H7 (cell line): ENCODE results near the gene CACFD1. TPM values are rescaled to one million over a fixed set of nuclear protein-coding genes. Genes with fewer than 3 reads are reported as not detected.

ENCODE experiments used
- DNase-seq: peaks from one replicate; pipeline ENCODE4 v3.0.0; 2012
- H3K27me3 ChIP-seq: 2 replicates; pipeline ENCODE4 v1.6.0; 2011; ENCODE audit warnings: mild to moderate bottlenecking, low read length; ENCODE audit not compliant: control insufficient read depth, insufficient read depth
- H3K36me3 ChIP-seq: replicated peaks from 2 replicates; pipeline ENCODE4 v1.5.1; 2011; ENCODE audit warnings: low read length; ENCODE audit not compliant: control insufficient read depth, insufficient read depth
- H3K4me3 ChIP-seq: 2 replicates; pipeline ENCODE4 v1.5.1; 2011; ENCODE audit warnings: low read depth, mild to moderate bottlenecking, control low read depth, low read length, moderate library complexity; ENCODE audit not compliant: insufficient read depth
- total RNA-seq: library from RNA; depleted of rRNA; stranded (reverse); fragments of >200 nt; shearing (Covaris generic); gene quantifications from 2 replicates; pipeline ENCODE4 v1.2.3, GENCODE V29; 2014

The CACFD1 gene
- total RNA-seq, 1 experiment from 2014 or later: 9.5 TPM

DNA sequence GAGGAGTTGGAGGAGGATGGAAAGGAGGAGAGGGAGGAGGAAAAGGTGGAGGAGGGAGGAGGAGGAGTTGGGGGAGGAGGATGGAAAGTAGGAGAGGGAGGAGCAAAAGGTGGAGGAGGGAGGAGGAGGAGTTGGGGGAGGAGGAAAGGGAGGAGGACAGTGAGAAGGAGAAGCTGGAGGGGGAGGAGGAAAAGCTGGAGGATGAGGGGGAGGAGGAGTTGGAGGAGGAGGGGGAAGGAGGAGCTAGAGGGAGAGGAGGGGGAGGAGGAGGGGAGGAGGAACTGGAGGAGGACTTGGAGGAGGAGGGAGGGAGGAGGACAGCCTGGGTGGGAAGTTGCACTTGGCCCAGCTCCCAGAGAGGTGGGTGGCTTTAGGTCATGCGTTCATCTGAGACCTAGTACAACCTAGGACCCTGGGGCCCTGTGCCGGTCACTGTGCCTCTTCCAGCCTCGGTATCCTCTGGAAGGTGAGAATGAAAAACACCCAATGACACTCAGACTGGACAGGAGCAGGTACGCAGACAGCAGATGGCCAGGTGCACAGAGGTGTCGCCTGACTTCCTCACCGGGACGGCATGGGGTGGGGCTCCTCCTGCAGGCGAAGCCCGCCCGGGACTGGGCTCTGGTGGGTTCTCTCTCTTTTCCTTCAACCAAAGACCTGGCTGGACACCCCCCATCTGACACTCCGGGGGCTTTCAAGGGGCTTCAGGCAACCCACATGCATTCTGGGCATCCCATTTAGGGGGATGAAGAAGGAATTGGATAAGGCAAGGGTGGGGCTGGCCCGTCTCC lies 31.3 kb downstream of the CACFD1 start:
- peak; percentile 65 for DNase-seq
- no peak overlapping the region for H3K4me3 ChIP-seq
- no peaks in the 10 kb centered on the region for H3K27me3 ChIP-seq
- no peaks in the 10 kb centered on the region for H3K36me3 ChIP-seq

DNA sequence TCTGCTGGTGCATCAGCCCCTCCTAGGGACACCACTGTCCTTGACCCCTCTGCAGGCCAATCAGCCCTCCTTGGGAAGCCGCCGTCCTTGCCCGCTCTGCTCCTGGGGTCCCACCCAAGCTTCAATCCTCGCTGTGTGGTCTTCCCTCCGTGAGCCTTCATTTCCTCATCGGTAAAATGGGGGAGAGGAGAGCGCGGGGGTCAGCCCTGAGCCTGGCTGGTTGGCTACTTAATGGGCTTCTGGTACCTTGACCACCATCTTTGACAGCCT lies 31.8 kb downstream of the CACFD1 start:
- Histone ChIP-seq H3K36me3 (no peaks in the 10 kb centered on the region), H3K27me3 (no peaks in the 10 kb centered on the region), H3K4me3 (no peak overlapping the region)
- no peak for DNase-seq

DNA sequence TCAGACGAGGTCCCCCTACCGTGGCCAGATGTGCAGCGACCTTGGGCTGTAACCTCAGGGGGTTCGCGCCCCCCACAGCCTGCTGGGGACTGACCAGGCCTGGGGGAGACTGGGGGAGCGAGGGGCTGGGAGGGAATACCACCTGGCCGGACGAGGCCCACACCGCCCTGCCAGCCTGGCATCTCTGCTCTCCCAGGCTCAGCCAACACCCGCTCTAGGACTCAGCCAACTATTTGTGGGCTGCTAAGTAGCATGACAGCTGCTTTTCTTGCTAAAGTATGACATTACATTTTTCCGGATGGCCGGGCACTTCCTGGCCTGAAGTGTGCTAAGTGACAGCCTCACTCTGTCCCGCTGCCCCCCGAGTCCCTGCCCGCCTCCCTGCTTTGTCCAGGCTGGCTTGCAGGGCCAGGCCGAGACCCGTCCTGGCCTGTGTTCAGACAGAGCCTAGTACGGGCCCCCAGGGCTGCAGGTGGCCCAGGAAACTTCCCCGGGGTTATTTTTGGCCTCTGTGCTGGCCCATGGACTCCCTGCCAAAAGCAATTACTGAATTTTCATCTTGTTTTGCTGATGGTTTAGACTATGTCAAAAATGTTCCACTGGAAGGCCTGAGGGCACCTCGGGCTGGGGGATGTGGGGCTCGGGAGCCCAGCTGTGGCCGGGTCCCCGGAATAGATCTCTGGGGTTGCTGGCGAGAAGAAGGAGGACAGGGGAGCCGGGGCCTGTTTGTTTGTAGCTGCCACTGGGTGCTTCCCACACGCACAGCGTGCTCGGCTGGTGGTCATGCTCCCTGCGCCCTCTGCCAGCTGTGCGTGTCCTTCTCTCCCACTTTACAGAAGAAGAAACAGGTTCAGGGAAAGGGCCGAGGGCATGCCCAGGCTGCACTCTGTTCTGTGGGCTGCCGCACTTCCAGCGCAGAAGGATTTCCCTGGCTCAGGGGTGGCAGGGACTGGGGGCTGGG lies 32.6 kb downstream of the CACFD1 start:
- no peak overlapping the region for H3K4me3 ChIP-seq
- H3K27me3 ChIP-seq: no peaks in the 10 kb centered on the region
- peak; percentile 67 for DNase-seq
- H3K36me3 ChIP-seq: no peaks in the 10 kb centered on the region

DNA sequence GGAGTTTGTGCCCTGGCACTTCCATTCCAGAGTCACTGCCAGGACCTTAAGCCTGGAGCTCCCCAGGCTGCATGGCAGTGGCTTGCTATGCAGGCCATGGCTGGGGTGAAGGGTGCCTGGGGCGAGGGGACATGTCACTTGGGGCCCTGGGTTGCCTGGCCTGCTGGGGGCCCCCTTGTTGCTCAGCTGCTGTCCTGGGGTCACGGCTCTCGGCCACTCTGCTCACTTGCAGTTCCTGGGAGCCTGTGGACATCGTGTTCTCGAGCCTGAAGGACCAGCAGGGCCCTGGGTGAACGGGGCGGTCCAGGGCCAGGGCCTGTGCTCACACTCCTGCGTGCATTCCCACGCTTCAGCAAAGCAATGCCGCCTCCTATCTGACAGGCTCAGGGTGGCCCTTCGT lies 33.6 kb downstream of the CACFD1 start:
- H3K4me3 ChIP-seq: no peak overlapping the region
- peak; percentile 62 for DNase-seq
- no peaks in the 10 kb centered on the region for H3K36me3 ChIP-seq
- H3K27me3 ChIP-seq: no peaks in the 10 kb centered on the region

DNA sequence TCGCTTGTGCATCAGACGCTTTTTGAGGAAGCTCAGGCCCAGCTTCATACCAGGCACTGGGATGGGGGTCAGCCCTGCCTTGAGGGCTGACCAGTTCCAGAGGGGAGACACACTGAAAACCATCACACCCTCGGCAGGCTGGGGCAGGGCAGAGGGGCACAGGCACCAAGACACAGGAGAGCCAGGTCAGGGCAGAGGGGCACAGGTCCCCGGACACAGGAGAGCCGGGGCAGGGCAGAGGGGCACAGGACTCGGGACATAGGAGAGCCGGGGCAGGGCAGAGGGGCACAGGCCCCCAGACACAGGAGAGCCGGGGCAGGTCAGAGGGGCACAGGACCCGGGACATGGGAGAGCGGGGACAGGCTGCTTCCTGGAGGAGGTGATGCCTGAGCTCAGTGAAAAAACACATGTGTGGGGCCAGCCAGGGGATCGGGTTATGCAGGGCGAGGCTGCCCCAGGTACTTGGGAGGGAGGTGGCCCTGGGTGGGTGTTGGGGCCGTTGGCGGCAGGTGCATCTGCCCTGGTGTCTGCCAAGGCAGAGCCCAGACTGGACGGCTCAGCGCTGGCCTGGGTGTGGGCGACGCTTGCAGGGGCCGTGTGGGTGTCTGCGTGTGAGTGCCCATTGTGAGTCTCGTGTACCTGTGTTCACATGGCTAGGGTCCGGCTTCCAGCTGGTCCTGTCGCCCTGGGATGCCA lies 34.2 kb downstream of the CACFD1 start:
- peak; percentile 59 for DNase-seq
- no peaks in the 10 kb centered on the region for H3K36me3 ChIP-seq
- H3K4me3 ChIP-seq: no peak overlapping the region
- H3K27me3 ChIP-seq: no peaks in the 10 kb centered on the region

DNA sequence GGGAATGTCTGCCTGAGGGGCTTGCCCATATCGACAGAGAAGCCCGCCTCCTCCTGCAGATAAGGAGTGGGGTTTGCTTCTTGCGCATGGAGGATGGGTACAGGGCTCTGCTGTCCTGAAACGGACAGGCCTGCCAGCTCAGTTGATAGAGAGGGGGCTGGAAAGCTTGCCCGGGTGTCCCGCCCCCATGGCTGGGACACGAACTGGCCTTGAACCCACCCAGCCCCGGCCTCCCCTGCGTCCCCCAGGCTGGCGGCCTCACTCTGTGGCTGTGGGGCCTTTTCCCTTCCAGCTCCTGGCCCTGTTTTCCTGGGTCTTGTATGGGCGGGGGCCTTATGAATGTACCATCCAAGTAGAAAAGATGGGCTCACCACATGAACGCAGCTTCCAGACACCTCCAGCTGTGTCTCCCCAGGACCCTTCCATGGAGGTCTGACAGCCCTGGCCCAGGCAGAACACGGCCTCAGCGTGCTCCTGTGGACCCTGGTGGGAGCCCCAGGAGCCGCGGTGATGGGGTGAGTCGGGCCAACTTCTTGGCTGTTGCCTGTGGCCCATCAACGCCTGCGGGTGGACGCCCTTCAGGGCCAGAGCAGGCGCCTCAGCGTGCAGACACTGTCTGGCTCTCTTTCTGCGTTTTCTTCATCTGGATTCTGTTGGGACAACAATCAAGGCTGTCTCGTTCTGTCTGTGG lies 35.0 kb downstream of the CACFD1 start:
- peak; percentile 60 for DNase-seq
- H3K4me3 ChIP-seq: no peak overlapping the region
- no peaks in the 10 kb centered on the region for H3K36me3 ChIP-seq
- no peaks in the 10 kb centered on the region for H3K27me3 ChIP-seq

DNA sequence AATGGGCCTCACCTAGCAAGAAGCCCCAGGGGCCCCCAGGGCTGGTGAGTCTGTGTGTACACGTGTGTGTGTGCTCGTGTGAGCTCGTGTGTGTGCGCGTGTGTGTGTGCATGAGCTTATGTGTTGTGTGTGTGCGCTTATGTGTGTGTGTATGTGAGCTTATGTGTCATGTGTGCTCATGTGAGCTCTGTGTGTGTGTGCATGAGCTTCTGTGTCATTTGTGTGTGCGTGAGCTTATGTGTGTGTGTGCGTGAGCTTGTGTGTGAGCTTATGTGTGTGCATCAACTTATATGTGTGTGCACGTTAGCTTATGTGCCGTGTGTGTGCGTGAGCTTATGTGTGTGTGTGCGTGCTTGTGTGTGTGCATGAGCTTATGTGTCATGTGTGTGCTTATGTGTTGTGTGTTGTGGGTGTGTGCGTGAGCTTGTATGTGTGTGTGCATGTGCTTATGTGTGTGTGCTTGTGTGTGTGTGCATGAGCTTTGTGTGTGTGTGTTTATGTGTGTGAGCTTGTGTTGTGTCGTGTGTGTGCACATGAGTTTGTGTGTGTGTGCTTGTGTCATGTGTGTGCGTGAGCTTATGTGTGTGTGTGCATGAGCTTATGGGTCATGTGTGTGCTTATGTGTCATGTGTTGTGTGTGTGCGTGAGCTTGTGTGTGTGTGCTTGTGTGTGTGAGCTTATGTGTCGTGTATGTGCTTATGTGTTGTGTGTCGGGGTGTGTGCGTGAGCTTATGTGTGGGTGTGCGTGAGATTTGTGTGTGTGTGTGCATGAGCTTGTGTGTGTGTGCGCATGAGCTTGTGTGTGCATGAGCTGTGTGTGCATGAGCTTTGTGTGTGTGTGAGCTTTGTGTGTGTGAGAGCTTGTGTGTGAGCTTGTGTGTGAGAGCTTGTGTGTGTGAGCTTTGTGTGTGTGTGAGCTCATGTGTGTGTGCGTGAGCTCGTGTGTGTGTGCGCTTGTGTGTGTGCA lies 35.8 kb downstream of the CACFD1 start:
- H3K4me3 ChIP-seq: no peak overlapping the region
- no peaks in the 10 kb centered on the region for H3K36me3 ChIP-seq
- no peak for DNase-seq
- H3K27me3 ChIP-seq: no peaks in the 10 kb centered on the region

DNA sequence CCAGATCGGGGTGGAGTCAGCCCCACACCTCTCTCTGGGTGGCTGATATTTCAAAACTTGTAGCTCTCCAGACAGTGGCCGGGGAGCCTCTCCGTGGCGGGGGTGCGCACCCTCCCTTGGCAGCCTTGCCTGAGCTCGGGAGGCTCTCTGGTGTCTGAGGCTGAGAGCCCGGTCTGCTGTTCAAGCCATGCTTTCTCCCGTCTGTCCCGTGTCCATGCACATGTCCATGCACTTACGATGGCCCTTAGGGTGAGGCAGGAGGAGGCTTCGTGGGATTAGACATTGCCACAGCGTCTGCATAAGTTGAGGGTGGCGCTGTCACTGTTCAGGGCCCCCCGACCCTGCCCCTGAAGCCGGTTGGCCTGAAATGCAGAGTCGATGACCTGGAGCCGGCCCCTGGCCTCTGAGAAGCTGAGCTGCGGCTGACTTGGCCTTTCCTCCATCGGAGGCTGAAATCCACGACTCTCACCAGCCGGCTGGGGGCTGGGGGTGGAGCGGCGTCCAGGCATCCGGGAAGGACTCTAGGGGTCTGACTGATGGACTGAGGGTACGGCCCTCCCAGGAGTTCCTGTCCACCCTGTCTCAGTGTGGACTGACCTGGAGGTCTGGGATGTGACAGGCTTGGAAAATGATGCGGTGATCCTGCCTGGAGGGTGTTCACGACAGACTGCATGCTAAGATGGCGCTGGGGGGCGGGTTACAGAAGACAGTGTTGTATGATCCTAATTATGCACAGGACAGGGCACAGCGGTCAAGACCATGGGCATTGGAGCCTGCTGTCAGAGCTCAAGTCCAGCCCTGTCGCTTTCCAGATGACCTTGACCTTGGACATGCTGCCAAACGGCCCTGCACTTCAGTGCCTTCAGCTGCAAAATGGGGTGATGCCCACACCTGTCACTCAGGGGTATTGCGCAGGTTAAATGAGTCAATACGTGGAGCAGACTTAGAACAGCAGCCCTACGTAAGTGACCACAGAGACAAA lies 37.4 kb downstream of the CACFD1 start:
- H3K36me3 ChIP-seq: no peaks in the 10 kb centered on the region
- H3K27me3 ChIP-seq: no peaks in the 10 kb centered on the region
- H3K4me3 ChIP-seq: no peak overlapping the region
- DNase-seq: no peak

DNA sequence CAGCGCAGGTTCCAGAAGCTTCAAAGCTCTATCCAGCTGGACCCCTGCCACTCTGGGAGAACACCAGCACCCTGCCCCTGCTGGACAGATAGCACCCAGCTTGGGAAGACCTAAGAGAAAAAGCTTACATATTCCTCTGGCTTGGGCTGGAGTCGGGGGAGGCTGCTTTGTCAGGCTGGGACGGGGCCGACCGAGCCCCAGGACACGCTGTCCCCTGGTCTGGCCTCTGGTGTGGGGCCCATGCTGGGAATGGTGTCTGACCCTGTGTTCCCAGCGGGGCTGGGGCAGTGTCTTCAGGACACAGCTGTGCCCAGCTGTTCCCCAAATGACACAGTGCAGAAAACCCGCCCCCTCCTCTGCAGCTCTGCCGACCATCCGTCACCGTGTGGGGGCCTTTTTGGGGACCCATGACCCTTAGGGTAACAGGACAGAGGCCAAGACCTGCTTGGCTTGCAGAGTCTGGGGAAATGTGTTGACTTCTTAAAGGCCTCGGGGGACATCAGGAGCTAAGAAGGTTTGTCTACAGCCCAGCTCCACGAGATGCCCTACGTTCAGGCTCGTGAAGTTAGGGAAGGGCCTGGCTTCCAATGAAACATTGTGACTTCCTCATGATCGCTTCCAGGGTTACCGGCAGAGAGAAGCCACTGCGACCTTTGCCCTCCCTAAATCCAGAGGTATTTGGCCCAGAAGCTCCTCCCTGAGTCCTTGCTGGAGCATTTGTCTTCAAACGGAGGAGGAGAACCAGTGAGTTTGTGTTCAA lies 39.5 kb downstream of the CACFD1 start:
- no peak for DNase-seq

DNA sequence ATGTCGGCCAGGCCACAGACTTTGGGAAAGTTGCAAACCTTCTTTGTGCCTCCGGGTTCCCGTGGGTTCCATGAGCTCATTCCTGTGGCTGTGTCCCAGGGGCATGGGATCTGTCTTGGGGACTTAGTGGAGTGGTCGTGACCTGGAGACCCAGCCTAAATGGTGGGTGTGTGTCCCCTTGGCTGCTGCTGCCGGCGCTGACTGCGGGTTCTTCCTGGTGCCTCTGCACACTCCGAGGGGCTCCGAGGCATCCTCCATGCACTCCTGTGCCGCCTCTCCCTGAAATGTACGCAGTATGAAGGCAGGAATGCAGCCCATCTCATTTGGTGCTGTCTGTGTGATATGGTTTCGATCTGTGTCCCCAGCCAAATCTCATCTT lies 40.1 kb downstream of the CACFD1 start:
- no peak overlapping the region for H3K4me3 ChIP-seq
- no peaks in the 10 kb centered on the region for H3K36me3 ChIP-seq
- DNase-seq: no peak
- no peaks in the 10 kb centered on the region for H3K27me3 ChIP-seq

More for the DNA sequence above, 39.5 kb downstream of the CACFD1 start:
- Histone ChIP-seq H3K36me3 (no peaks in the 10 kb centered on the region), H3K27me3 (no peaks in the 10 kb centered on the region), H3K4me3 (no peak overlapping the region)

DNA sequence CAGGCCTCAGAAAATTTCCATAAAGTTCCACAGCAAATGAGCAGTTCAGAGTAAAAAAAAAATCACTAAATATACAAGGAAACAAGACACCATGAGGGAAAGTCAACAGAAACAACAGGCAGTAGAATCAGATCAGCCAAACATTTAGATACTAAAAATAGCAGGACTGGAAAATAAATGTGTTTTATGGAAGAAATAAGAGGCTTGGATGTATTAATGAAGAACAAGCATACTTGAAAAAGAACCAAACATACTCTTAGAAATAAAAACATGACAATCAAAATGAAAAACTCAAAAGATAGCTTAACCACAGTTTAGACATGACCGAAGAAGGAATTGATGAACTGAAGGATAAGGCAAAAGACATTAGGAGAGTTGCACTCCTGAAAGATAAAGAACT lies 42.3 kb downstream of the CACFD1 start:
- Histone ChIP-seq H3K4me3 (no peak overlapping the region), H3K36me3 (no peaks in the 10 kb centered on the region), H3K27me3 (no peaks in the 10 kb centered on the region)
- no peak for DNase-seq

DNA sequence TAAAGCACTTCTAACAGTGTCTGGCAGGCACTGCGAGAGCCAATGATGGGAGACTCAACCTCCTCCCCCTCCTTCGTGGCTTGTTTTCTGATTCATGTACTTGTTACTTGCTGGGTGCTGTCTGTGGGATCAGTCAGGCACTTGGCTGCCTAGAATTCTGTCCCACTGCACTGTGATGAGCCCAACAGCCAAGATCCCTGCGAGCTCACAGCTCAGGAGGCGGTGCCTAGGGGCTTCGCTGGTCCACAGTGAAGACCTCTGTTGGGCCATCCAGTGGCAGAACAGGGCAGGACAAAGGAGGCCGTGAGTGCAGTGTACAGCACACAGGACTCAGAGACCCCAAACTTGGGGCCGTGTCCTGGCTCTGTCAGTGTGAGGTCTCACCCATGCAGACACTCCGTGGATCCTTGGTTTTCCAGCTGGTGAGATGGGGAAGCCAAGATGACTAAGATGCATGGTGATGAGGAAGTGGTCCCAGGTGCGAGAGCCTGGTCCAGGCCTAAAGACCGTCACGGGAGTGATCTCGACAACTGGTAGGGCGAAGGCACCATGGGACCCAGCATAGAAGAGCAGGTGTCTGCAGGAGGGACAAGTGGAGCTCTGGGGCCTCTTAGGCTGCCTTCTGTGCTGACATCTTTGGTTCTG lies 45.5 kb downstream of the CACFD1 start:
- DNase-seq: no peak
- no peaks in the 10 kb centered on the region for H3K36me3 ChIP-seq
- H3K27me3 ChIP-seq: no peaks in the 10 kb centered on the region

More for the DNA sequence above, 45.5 kb downstream of the CACFD1 start:
- H3K4me3 ChIP-seq: no peak overlapping the region
